HL-60/S4 (cell line): Measurements from ENCODE around the gene OR6K3.
"Not testable (repeated sequence)": the region's sequence is repeated elsewhere in the genome, so short reads cannot be mapped to it uniquely, and the experiment has no call there.

Source experiments
- in situ Hi-C: fragments of 300-500 bp; cut with MboI; formaldehyde crosslinking; loops from 2 replicates; pipeline ENCODE4 v1.14.3; 2022; ENCODE audit warnings: low sequenced_read_pairs

The OR6K3 gene

GRCh38 chr1:158688343-158688742 is 32.2 kb downstream of the OR6K3 start:
- in situ Hi-C loops = not testable (repeated sequence)

DNA sequence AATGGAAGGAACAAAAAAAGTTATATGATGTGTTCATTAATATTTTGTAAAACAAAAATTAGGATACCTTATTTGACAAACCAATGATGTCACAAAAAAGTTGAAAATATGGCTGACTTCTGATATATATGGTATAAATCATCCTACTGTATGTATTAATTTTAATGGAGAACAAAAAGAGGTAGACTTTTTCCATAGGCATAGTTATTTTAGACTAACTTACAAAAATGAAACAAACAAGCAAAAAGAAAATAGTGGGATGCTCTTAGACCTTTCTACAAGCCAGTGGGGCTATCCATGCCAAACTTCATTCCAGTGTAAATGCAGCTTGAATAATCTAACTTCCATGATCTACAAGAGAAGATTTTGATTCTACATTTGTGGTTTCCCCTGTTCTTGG is 33.5 kb downstream of the OR6K3 start:
- in situ Hi-C loops = no loop called here

GRCh38 chr1:158686111-158687009 is 34.2 kb downstream of the OR6K3 start, which contains the start of gene SPTA1:
TSS of gene SPTA1 (minus strand) at chr1:158686715. CDS start at chr1:158686517, 198 bp downstream.
- in situ Hi-C loops = no loop called here

- in situ Hi-C loops = no loop called here
These were observed 35.4 kb downstream of the OR6K3 start for GRCh38 chr1:158685085-158685484.

DNA sequence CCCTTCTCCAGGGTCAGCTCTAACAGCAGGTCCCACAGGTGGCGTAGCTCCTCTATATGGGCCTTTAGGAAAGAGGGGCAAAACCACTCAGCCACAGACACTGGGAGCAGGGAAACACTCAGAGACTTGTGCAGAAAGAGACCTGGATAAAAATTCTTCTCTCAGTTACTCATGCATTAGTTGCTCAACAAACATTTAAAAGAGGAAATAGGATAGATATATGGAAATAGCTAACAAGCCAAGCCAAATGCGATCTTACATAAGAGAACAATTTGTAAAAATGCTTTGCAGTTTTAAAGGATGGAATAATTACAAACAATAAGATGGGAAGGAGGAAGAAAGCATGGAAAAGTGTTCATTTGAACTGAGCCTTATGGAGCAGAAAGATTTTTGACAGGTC is 38.9 kb downstream of the OR6K3 start:
- in situ Hi-C loops = no loop called here

DNA sequence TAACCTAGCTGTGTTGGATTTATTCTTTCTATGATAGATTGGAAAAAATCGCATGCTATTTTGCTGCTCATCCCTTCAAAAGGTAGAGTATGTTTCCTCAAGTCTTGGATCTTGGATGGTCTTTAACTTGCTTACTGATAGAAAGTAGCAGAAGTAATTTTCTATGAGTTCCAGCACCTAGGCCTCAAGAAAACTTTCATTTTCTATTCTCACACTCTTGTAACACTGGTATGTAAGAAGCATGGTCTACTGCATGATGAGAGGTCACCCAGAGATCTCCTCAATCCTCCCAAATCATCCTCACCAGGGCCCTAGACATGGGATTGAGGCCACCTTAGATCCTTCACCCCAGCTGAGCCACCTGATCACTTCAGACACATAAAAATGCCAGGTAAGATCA is 41.2 kb downstream of the OR6K3 start:
- in situ Hi-C loops = no loop called here

- in situ Hi-C loops = no loop called here
These were observed 44.8 kb downstream of the OR6K3 start for GRCh38 chr1:158675563-158676323.

- in situ Hi-C loops = no loop called here
These were observed 46.2 kb downstream of the OR6K3 start for GRCh38 chr1:158674302-158674701.
